Measurements from ENCODE around the gene LDLR.
"Not testable (repeated sequence)": the region's sequence is repeated elsewhere in the genome, so short reads cannot be mapped to it uniquely, and the experiment has no call there.

The LDLR gene

GRCh38 chr19:11111117-11111770 is 22.0 kb downstream of the LDLR start:
- no peak for DNase-seq

- DNase-seq = no peak
Measured at GRCh38 chr19:11111771-11112144, 22.5 kb downstream of the LDLR start.

GRCh38 chr19:11113140-11113708 is 24.0 kb downstream of the LDLR start:
- no peak for DNase-seq

- no peak for DNase-seq
Measured at GRCh38 chr19:11115042-11115441, 25.8 kb downstream of the LDLR start.

- no peak for DNase-seq
Measured at GRCh38 chr19:11115895-11116446, 26.7 kb downstream of the LDLR start.

- no peak for DNase-seq
Measured at GRCh38 chr19:11116507-11116906, 27.2 kb downstream of the LDLR start.

- not testable (repeated sequence) for DNase-seq
Measured at GRCh38 chr19:11121963-11122362, 32.7 kb downstream of the LDLR start.

- no peak for DNase-seq
Measured at GRCh38 chr19:11123114-11123513, 33.9 kb downstream of the LDLR start.

GRCh38 chr19:11124157-11124556 is 34.9 kb downstream of the LDLR start:
- DNase-seq = not testable (repeated sequence)

- DNase-seq = peak; percentile 83
Measured at GRCh38 chr19:11125994-11126685, 36.9 kb downstream of the LDLR start.

- no peak for DNase-seq
Measured at GRCh38 chr19:11127905-11128304, 38.6 kb downstream of the LDLR start.

GRCh38 chr19:11130824-11131455 is 41.7 kb downstream of the LDLR start:
- DNase-seq = peak; percentile 80

- DNase-seq = no peak
Measured at GRCh38 chr19:11131471-11131870, 42.2 kb downstream of the LDLR start.

GRCh38 chr19:11136400-11137101 is 47.3 kb downstream of the LDLR start:
- DNase-seq = no peak

GRCh38 chr19:11137542-11138384 is 48.5 kb downstream of the LDLR start:
- DNase-seq = peak; percentile 91

- DNase-seq = peak; percentile 86
Measured at GRCh38 chr19:11138601-11139300, 49.5 kb downstream of the LDLR start.

- not testable (repeated sequence) for DNase-seq
Measured at GRCh38 chr19:11140023-11140538, 50.8 kb downstream of the LDLR start.

GRCh38 chr19:11140896-11141295 is 51.6 kb downstream of the LDLR start:
- no peak for DNase-seq

GRCh38 chr19:11141937-11142527 is 52.8 kb downstream of the LDLR start:
- no peak for DNase-seq

- DNase-seq = peak; percentile 93
Measured at GRCh38 chr19:11142528-11143171, 53.4 kb downstream of the LDLR start.

Measured in right forelimb (tissue), 1 donor.